HUES48 (cell line): ENCODE results near the gene ARL9.
"Not testable (repeated sequence)": the region's sequence is repeated elsewhere in the genome, so short reads cannot be mapped to it uniquely, and the experiment has no call there.

Source experiments
- H3K27ac ChIP-seq: one replicate; pipeline ENCODE4 v1.7.0; 2013; ENCODE audit warnings: low read depth, low read length, inconsistent platforms
- H3K27me3 ChIP-seq: 2 replicates; pipeline ENCODE4 v1.6.1; 2013; ENCODE audit warnings: mild to moderate bottlenecking, low read length; ENCODE audit not compliant: control insufficient read depth, insufficient read depth
- H3K36me3 ChIP-seq: 2 replicates; pipeline ENCODE4 v1.6.1; 2013; ENCODE audit warnings: low read length; ENCODE audit not compliant: control insufficient read depth, insufficient read depth
- H3K4me1 ChIP-seq: 2 replicates; pipeline ENCODE4 v1.6.1; 2013; ENCODE audit warnings: mild to moderate bottlenecking, low read length; ENCODE audit not compliant: control insufficient read depth, insufficient read depth
- H3K4me3 ChIP-seq: 2 replicates; pipeline ENCODE4 v1.5.1; 2013; ENCODE audit warnings: mild to moderate bottlenecking, low read depth, low read length
- H3K9ac ChIP-seq: 2 replicates; pipeline ENCODE4 v1.6.1; 2013; ENCODE audit warnings: mild to moderate bottlenecking, low read depth, low read length, moderate library complexity
- H3K9me3 ChIP-seq: 2 replicates; pipeline ENCODE4 v1.6.1; 2013; ENCODE audit warnings: low read length; ENCODE audit not compliant: control insufficient read depth, insufficient read depth

Gene ARL9

GRCh38 chr4:56505269-56506130, at the start of gene ARL9:
Gene ARL9 (plus strand): TSS chr4:56505791. CDS start chr4:56505863, 72 bp downstream.
- Histone ChIP-seq H3K27ac (peak within 1 kb of the TSS; percentile 16), H3K4me3 (peak within 1 kb of the TSS; percentile 57), H3K9ac (peak within 1 kb of the TSS; percentile 26), H3K9me3 (no peaks in the 10 kb centered on the region), H3K36me3 (peaks cover 30% of the 10 kb centered on the region), H3K27me3 (peaks cover 18% of the 10 kb centered on the region), H3K4me1 (no peaks in the 10 kb centered on the region)

DNA sequence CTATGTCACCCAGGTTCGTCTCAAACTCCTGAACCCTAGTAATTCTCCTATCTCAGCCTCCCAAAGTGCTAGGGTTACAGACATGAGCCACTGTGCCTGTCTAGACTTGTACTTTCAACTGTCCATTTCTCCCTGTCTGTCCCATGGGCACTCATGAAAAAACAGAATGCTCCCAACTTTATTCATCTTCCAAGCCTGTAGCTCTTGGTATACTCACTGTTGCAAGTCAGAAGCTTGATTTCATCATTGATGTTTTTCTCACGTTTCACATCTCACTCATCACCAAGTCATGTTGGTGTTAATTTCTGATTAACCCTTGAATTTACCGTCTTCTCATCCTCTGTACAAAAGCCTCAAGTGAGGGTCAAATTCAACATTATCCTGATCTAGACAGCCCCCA, 45.5 kb upstream of the ARL9 start:
- H3K4me3 ChIP-seq = no peak overlapping the region
- H3K27me3 ChIP-seq = no peaks in the 10 kb centered on the region
- H3K9me3 ChIP-seq = no peaks in the 10 kb centered on the region
- H3K27ac ChIP-seq = no peak overlapping the region
- no peaks in the 10 kb centered on the region for H3K4me1 ChIP-seq
- peaks cover 81% of the 10 kb centered on the region for H3K36me3 ChIP-seq
- H3K9ac ChIP-seq = no peak overlapping the region

DNA sequence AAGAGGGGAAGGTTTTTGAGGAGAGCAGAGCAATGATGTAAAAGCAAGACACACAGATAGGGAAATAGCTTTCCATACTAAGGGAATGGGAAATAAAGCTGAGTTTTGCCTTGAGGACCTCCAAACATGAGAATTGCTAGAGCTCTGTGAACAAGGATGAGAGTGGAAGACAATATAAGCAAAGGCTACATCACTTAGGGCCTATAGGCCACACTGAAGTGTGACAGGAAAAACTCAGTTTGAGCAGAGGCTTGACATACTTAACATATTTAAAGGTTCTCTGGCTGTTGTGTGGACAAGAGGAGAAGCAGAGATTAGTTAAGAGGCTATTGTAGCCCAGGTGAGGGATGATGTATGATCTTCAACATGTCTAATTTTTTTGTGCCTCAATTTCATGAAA, 43.4 kb upstream of the ARL9 start:
- Histone ChIP-seq H3K9me3 (no peaks in the 10 kb centered on the region), H3K4me3 (no peak overlapping the region), H3K9ac (no peak overlapping the region), H3K36me3 (peaks cover 60% of the 10 kb centered on the region), H3K4me1 (peaks cover 8% of the 10 kb centered on the region; the same call in 1 of the 2 replicates), H3K27me3 (no peaks in the 10 kb centered on the region), H3K27ac (no peak overlapping the region)

- Histone ChIP-seq H3K27me3 (no peaks in the 10 kb centered on the region), H3K27ac (peak overlapping the region; percentile 8), H3K4me3 (no peak overlapping the region), H3K36me3 (peaks cover 45% of the 10 kb centered on the region), H3K9me3 (no peaks in the 10 kb centered on the region), H3K4me1 (peaks cover 12% of the 10 kb centered on the region), H3K9ac (no peak overlapping the region)
These were observed 41.9 kb upstream of the ARL9 start for GRCh38 chr4:56463711-56464110.

- H3K9me3 ChIP-seq = no peaks in the 10 kb centered on the region
- no peak overlapping the region for H3K27ac ChIP-seq
- peaks cover 37% of the 10 kb centered on the region for H3K36me3 ChIP-seq
- no peak overlapping the region for H3K9ac ChIP-seq
- H3K4me3 ChIP-seq = no peak overlapping the region
- peaks cover 20% of the 10 kb centered on the region for H3K4me1 ChIP-seq
- H3K27me3 ChIP-seq = no peaks in the 10 kb centered on the region
These were observed 41.0 kb upstream of the ARL9 start for GRCh38 chr4:56464581-56464980.

DNA sequence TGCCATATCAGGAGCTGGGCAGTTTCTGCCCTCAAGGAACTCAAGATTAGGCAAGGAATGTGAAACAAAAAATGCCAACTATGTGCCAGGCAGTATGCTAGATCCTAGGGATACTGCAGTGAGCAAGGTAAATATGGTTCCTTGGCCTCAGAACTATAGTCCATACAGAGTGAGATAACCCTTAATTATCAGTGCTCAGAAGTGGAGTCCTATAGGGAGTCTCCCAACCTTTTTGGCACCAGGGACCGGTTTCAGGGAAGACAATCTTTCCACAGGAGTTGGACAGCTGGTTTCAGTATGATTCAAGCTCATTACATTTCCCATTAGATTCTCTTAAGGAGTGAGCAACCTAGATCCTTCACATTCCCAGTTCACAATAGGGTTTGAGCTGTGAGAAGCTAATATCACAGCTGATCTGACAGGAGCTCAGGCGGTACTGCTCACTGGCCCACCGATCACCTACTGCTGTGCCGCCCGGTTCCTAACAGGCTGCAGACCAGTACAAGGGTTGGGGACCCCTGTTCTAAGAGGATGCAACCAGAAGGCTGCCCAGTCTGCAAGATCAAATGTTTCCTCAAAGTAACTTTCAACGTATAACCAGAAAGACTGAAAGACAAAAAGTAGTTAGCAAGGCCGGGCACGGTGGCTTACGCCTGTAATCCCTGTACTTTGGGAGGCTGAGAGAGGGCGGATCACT, 39.8 kb upstream of the ARL9 start:
- Histone ChIP-seq H3K9ac (no peak overlapping the region), H3K36me3 (peaks cover 37% of the 10 kb centered on the region), H3K27ac (peak overlapping the region; percentile 50), H3K9me3 (no peaks in the 10 kb centered on the region), H3K27me3 (no peaks in the 10 kb centered on the region), H3K4me1 (peaks cover 21% of the 10 kb centered on the region), H3K4me3 (peak overlapping the region; percentile 79)

DNA sequence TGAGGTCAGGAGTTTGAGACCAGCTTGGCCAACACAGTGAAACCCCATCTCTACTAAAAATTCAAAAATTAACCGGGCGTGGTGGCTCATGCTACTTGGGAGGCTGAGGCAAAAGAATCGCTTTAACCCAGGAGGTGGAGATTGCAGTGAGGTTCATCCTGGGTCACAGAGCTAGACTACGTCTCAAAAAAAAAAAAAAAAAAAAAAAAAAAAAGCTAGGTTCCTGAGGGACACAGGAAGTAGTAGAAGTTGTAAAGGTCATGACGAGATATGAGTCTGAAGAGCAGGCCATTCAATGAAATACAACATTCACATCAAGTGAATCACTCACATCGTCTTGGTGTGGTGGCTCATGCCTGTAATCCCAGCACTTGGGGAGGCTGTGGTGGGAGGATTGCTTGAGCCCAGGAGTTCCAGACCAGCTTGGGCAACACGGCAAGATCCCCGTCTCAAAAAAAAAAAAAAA, 39.3 kb upstream of the ARL9 start:
- peak overlapping the region; percentile 50 for H3K27ac ChIP-seq
- not testable (repeated sequence) for H3K9me3 ChIP-seq, H3K27me3 ChIP-seq
- H3K4me3 ChIP-seq = peak overlapping the region; percentile 79
- peaks cover 37% of the 10 kb centered on the region for H3K36me3 ChIP-seq
- peaks cover 25% of the 10 kb centered on the region for H3K4me1 ChIP-seq
- H3K9ac ChIP-seq = peak overlapping the region; percentile 82

- Histone ChIP-seq H3K27ac (peak overlapping the region; percentile 93), H3K9me3 (no peaks in the 10 kb centered on the region), H3K36me3 (peaks cover 37% of the 10 kb centered on the region), H3K4me1 (peaks cover 25% of the 10 kb centered on the region), H3K4me3 (peak overlapping the region; percentile 79), H3K27me3 (no peaks in the 10 kb centered on the region), H3K9ac (peak overlapping the region; percentile 82)
These were observed 38.7 kb upstream of the ARL9 start for GRCh38 chr4:56466910-56467283.

GRCh38 chr4:56467284-56468096, 38.1 kb upstream of the ARL9 start, which contains the start of gene SRP72:
Gene SRP72 (plus strand): TSS chr4:56467617. CDS start chr4:56467636, 19 bp downstream.
- peak within 1 kb of the TSS; percentile 93 for H3K27ac ChIP-seq
- peak within 1 kb of the TSS; percentile 79 for H3K4me3 ChIP-seq
- H3K27me3 ChIP-seq = no peaks in the 10 kb centered on the region
- peaks cover 37% of the 10 kb centered on the region for H3K36me3 ChIP-seq
- H3K9ac ChIP-seq = peak within 1 kb of the TSS; percentile 82
- H3K4me1 ChIP-seq = peaks cover 25% of the 10 kb centered on the region
- H3K9me3 ChIP-seq = no peaks in the 10 kb centered on the region

DNA sequence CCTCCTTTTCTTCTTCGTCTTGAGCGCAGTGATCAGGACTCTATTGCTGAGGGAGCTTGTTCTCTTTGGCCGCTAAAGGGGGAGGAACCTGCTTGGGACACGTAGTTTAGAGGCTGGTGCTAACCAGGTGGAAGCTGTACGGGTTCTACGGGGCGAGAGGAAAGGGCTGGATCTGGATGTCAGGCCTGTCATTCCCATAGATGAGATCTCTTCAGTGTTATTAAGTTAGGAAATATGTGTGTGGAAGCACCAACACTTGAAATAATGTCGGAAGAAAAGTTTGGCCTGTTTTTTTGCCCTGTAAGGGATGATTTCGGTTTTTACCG, 37.5 kb upstream of the ARL9 start:
- Histone ChIP-seq H3K36me3 (peaks cover 37% of the 10 kb centered on the region), H3K27ac (peak overlapping the region; percentile 93), H3K9me3 (no peaks in the 10 kb centered on the region), H3K9ac (peak overlapping the region; percentile 82), H3K4me3 (peak overlapping the region; percentile 79), H3K27me3 (no peaks in the 10 kb centered on the region), H3K4me1 (peaks cover 25% of the 10 kb centered on the region)
